ENCODE results near the gene LMX1B. TPM values are rescaled to one million over a fixed set of nuclear protein-coding genes. Genes with fewer than 3 reads are reported as not detected.

LMX1B gene
- total RNA-seq, 1 donor from 2014 or later, result 0.27 TPM

DNA sequence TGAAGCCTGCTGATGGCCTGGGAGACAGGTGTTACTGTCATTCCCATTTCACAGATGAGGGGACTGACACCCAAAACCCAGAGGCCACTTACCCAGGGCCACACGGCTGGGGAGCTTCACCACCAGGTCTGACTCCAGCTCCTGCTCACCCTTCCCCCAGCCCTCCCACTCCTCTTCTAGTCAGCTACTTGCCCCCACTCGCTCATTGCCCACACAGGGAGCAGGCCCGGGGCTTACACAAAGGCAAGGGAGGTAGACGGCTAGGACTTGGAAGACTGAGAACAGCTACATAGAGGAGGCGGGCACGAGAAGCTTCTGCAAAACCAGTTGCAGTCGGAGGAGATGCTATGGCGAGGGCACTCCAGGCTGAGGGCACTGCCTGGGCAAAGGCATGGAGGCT is 21.3 kb downstream of the LMX1B start:
- TF ChIP-seq CTCF (IDR thresholded peaks at IDR 0.05), result no peak
- Mint-ChIP-seq H3K27ac (ENCODE audit: unreplicated experiment) (no peak overlapping the region), H3K4me1 (ENCODE audit: unreplicated experiment) (peaks cover 2% of the 10 kb centered on the region), H3K9me3 (ENCODE audit: unreplicated experiment) (no peaks in the 10 kb centered on the region), H3K4me3 (ENCODE audit: unreplicated experiment) (no peak overlapping the region), H3K36me3 (ENCODE audit: unreplicated experiment) (no peaks in the 10 kb centered on the region), H3K27me3 (ENCODE audit: unreplicated experiment) (peaks cover 29% of the 10 kb centered on the region)
- no peak for DNase-seq (ENCODE audit: extremely low spot score, unreplicated experiment)

DNA sequence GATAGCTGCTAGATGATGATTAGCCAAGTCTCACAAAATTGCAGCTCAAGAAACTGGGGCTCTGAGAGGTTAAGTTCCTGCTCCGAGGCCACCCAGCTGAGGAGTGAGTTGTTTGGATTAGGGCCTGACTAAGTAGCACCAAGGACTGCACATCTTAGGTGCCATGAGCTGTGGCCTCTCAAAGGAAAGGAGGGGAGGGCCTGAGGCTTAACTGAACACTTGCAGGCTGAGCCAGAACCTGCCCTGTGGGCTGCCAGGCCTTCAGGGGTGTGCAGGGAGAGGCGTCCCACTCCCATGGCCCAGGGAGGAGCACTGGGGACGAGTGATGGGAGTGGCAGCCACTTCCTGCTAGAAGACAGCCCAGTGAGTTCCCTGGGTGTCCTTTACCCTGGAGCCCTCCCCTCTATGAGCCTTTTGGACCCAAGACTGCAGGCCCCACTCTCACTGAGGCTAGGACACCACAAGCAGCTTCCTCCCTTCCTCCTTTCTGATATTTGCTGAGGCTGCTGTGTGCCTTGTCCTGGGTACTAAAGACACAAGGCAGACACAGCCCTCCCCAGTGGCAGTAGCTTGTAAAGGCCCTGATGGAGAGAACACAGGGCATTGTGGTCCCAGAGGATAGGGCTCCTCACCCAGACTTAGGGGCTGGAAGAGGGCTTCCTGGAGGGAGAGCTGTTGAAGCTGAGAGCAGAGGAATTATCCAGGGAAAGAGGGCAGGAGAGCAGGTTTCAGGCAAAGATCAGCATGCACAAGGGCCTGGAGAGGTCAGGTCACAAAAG is 22.1 kb downstream of the LMX1B start:
- no peaks in the 10 kb centered on the region for H3K36me3 Mint-ChIP-seq (ENCODE audit: unreplicated experiment)
- peaks cover 27% of the 10 kb centered on the region for H3K27me3 Mint-ChIP-seq (ENCODE audit: unreplicated experiment)
- H3K4me3 Mint-ChIP-seq (ENCODE audit: unreplicated experiment), result no peak overlapping the region
- H3K27ac Mint-ChIP-seq (ENCODE audit: unreplicated experiment), result no peak overlapping the region
- TF ChIP-seq CTCF (IDR thresholded peaks at IDR 0.05), result no peak
- H3K4me1 Mint-ChIP-seq (ENCODE audit: unreplicated experiment), result peaks cover 2% of the 10 kb centered on the region
- no peaks in the 10 kb centered on the region for H3K9me3 Mint-ChIP-seq (ENCODE audit: unreplicated experiment)
- DNase-seq (ENCODE audit: extremely low spot score, unreplicated experiment), result no peak

- H3K4me3 Mint-ChIP-seq (ENCODE audit: unreplicated experiment), result no peak overlapping the region
- H3K27ac Mint-ChIP-seq (ENCODE audit: unreplicated experiment), result no peak overlapping the region
- TF ChIP-seq CTCF (IDR thresholded peaks at IDR 0.05), result no peak
- peaks cover 2% of the 10 kb centered on the region for H3K4me1 Mint-ChIP-seq (ENCODE audit: unreplicated experiment)
- DNase-seq (ENCODE audit: extremely low spot score, unreplicated experiment), result no peak
- peaks cover 29% of the 10 kb centered on the region for H3K27me3 Mint-ChIP-seq (ENCODE audit: unreplicated experiment)
- no peaks in the 10 kb centered on the region for H3K9me3 Mint-ChIP-seq (ENCODE audit: unreplicated experiment)
- no peaks in the 10 kb centered on the region for H3K36me3 Mint-ChIP-seq (ENCODE audit: unreplicated experiment)
Observed at GRCh38 chr9:126636983-126637798, 23.5 kb downstream of the LMX1B start.

DNA sequence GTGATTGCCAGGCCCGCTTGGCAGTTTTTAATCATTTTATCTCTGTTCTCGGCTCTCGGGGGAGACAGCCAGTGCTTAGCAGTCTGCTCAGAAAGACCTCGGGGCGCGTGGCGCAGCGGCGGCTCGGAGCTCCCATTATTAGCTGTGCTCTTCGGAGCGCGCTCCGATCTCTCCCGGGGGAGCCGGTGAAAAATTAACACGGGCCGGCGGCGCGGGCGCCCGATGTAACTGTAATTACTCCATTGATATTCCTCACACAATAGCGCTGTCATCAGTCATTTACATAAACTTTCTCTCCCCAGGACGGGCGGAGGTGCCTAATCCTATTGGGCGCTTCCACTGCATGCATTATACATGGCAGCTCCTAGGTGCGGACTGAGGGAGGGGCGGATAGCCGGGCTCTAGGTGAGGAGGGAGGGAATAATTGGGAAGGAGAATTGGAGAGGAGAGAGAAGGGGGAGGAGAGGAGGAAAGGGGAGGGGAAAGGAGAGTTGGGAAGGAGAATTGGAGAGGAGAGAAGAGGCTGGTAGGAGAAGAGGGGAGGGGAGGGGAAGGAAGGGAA is 24.9 kb downstream of the LMX1B start:
- Mint-ChIP-seq H3K4me3 (ENCODE audit: unreplicated experiment) (no peak overlapping the region), H3K27me3 (ENCODE audit: unreplicated experiment) (peaks cover 39% of the 10 kb centered on the region), H3K4me1 (ENCODE audit: unreplicated experiment) (peaks cover 2% of the 10 kb centered on the region), H3K9me3 (ENCODE audit: unreplicated experiment) (no peaks in the 10 kb centered on the region), H3K27ac (ENCODE audit: unreplicated experiment) (no peak overlapping the region), H3K36me3 (ENCODE audit: unreplicated experiment) (no peaks in the 10 kb centered on the region)
- DNase-seq (ENCODE audit: extremely low spot score, unreplicated experiment), result no peak
- TF ChIP-seq CTCF (IDR thresholded peaks at IDR 0.05), result no peak

All from osteocyte (in vitro differentiated cells).